ENCODE data around the gene LAMC3.

Gene LAMC3

GRCh38 chr9:130987738-130988399, 21.1 kb upstream of the LAMC3 start:
- no peak for DNase-seq (ENCODE audit: low read depth)
- H3K4me3 ChIP-seq (ENCODE audit: low read depth, low read length): no peak overlapping the region
- TF ChIP-seq CTCF (IDR thresholded peaks at IDR 0.05; ENCODE audit: low read depth, low read length, missing control alignments): no peak

- DNase-seq (ENCODE audit: low read depth): no peak
- TF ChIP-seq CTCF (IDR thresholded peaks at IDR 0.05; ENCODE audit: low read depth, low read length, missing control alignments): no peak
- H3K4me3 ChIP-seq (ENCODE audit: low read depth, low read length): no peak overlapping the region
Observed at GRCh38 chr9:130988400-130988747, 20.6 kb upstream of the LAMC3 start.

- TF ChIP-seq CTCF (IDR thresholded peaks at IDR 0.05; ENCODE audit: low read depth, low read length, missing control alignments): no peak
- DNase-seq (ENCODE audit: low read depth): no peak
- H3K4me3 ChIP-seq (ENCODE audit: low read depth, low read length): no peak overlapping the region
Observed at GRCh38 chr9:130988905-130989304, 20.1 kb upstream of the LAMC3 start.

GRCh38 chr9:130989391-130989790, 19.6 kb upstream of the LAMC3 start:
- no peak for DNase-seq (ENCODE audit: low read depth)
- H3K4me3 ChIP-seq (ENCODE audit: low read depth, low read length): no peak overlapping the region
- TF ChIP-seq CTCF (IDR thresholded peaks at IDR 0.05; ENCODE audit: low read depth, low read length, missing control alignments): no peak

- no peak for DNase-seq (ENCODE audit: low read depth)
Observed at GRCh38 chr9:130989891-130990290, 19.1 kb upstream of the LAMC3 start.

GRCh38 chr9:130990306-130990977, 18.5 kb upstream of the LAMC3 start:
- TF ChIP-seq CTCF (IDR thresholded peaks at IDR 0.05; ENCODE audit: low read depth, low read length, missing control alignments): no peak
- DNase-seq (ENCODE audit: low read depth): no peak
- H3K4me3 ChIP-seq (ENCODE audit: low read depth, low read length): no peak overlapping the region

More at GRCh38 chr9:130989891-130990290, 19.1 kb upstream of the LAMC3 start:
- H3K4me3 ChIP-seq (ENCODE audit: low read depth, low read length): no peak overlapping the region
- TF ChIP-seq CTCF (IDR thresholded peaks at IDR 0.05; ENCODE audit: low read depth, low read length, missing control alignments): no peak

All from GM12864 (cell line).